Measurements from ENCODE around the gene TSHZ2.

Gene TSHZ2

DNA sequence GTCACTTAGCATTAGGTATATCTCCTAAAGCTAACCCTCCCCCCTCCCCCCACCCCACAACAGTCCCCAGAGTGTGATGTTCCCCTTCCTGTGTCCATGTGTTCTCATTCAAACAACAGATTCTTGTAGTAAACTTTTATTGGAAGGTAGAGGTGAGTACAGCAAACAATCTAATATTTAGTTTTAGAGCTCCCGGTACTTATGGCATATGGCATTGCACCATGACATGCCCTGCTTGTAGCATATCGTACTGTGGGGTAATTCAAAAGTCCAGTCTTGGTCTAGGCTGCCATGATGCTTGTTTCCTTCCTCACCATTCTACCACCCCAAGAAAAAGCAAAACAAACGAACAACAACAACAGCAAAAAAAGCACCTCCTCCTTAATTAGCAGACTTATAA, 332.0 kb downstream of the TSHZ2 start:
- no peak for DNase-seq (ENCODE audit: insufficient read length, low spot score)
- no peak for FAIRE-seq
- TF ChIP-seq, protein P1, sequence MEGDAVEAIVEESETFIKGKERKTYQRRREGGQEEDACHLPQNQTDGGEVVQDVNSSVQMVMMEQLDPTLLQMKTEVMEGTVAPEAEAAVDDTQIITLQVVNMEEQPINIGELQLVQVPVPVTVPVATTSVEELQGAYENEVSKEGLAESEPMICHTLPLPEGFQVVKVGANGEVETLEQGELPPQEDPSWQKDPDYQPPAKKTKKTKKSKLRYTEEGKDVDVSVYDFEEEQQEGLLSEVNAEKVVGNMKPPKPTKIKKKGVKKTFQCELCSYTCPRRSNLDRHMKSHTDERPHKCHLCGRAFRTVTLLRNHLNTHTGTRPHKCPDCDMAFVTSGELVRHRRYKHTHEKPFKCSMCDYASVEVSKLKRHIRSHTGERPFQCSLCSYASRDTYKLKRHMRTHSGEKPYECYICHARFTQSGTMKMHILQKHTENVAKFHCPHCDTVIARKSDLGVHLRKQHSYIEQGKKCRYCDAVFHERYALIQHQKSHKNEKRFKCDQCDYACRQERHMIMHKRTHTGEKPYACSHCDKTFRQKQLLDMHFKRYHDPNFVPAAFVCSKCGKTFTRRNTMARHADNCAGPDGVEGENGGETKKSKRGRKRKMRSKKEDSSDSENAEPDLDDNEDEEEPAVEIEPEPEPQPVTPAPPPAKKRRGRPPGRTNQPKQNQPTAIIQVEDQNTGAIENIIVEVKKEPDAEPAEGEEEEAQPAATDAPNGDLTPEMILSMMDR (IDR thresholded peaks at IDR 0.05; ENCODE audit: insufficient read depth, missing control alignments): no peak

DNA sequence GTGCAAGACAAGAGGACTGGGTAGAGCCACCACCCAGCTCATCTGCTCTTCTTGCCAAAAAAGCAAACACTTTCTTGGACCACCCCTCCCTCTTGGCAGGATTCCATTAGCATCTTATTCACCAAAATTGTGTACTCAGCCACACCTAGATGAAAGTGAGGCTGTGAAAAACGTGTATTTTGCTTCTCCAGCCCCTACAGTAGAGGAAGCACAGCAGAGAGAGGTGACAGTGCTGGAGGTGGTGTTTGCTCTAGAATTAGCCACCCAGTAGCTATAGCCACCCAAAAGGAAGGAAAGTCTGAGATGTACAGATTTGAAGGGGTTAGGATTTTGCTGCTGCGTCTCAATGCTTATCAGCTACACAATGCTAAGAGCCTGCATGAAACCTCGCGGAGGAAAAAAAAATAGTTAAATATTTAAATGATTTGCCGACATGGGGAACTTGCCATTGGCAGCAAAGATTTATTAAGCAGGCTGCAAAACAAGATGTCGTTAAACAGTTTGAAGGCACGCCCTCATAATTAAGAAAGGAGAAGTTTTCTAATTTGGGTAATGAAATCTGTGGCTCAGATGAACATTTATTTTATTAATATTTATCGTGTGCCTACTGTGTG, 334.1 kb downstream of the TSHZ2 start:
- TF ChIP-seq, protein P1 (IDR thresholded peaks at IDR 0.05; ENCODE audit: insufficient read depth, missing control alignments): no peak
- FAIRE-seq (no peak), DNase-seq (ENCODE audit: insufficient read length, low spot score) (no peak)

DNA sequence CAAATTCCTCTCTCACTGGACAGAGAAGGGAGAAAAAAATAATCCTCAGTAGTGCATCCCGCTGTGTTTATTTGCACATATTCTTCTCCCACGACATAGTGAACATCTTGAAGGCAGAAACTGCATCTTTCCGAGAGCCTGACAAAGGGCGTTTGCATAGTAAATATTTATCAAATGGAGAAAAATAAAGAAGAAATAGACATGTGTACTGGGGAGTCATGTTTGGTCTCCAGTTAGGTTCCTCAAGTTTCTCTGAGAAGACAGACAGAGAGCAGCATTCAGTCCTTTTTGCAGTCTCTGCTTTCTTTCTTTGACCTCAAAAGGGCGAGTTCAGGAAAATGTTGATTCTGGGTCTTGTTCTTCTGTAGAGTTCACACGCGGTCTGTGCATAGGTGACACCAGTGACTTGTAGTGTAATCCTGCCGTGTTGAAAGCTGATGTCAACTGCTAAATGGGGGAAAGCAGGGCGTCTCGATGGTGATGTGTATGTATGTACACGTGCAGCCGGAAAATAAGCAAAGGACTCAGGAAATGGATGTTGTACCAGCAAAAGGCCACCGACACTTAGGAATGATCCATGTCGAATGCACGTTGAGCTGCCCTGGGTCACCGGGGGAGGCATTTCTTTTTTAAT, 335.9 kb downstream of the TSHZ2 start:
- TF ChIP-seq, protein P1 (IDR thresholded peaks at IDR 0.05; ENCODE audit: insufficient read depth, missing control alignments): no peak
- DNase-seq (ENCODE audit: insufficient read length, low spot score) (no peak), FAIRE-seq (no peak)

DNA sequence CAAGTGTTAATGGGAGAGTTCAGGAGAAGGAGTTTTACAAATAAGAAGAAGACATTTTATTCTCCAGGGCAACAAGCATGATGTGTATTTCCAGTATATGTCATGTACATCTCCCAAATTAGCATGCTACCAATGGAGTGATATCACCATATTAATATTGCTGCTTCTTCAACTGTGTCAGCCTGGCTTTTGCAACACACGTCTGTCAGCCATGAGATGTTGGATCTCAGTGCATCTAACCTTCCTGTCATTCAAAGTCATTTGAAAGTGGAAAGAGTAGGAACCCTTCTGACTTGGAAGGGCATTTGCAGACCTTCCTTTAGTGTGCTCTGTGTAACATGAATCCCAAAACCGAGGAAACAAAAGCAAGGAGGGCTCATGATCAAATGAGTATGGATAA, 337.4 kb downstream of the TSHZ2 start:
- TF ChIP-seq, protein P1 (IDR thresholded peaks at IDR 0.05; ENCODE audit: insufficient read depth, missing control alignments): no peak
- no peak for DNase-seq (ENCODE audit: insufficient read length, low spot score)
- FAIRE-seq: no peak

DNA sequence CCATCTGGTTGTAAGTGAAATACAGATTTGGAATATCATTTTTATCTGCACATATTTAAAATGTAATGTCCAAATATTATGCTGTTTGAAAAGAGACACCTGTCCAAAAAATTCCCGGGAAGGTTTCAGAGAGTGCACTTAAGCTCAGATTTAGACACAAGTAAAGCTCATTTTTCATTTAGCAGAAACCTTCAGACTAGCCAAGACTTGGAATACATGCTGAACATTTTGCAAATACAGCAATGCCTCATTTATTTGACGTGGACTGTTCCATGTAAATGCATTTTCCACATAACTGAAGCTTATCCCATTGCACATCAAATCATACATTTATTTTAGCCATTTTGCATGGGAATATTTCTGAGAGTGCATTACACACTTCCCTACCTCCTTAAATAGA, 340.8 kb downstream of the TSHZ2 start:
- FAIRE-seq (no peak), DNase-seq (ENCODE audit: insufficient read length, low spot score) (no peak)
- TF ChIP-seq, protein P1 (IDR thresholded peaks at IDR 0.05; ENCODE audit: insufficient read depth, missing control alignments): no peak

DNA sequence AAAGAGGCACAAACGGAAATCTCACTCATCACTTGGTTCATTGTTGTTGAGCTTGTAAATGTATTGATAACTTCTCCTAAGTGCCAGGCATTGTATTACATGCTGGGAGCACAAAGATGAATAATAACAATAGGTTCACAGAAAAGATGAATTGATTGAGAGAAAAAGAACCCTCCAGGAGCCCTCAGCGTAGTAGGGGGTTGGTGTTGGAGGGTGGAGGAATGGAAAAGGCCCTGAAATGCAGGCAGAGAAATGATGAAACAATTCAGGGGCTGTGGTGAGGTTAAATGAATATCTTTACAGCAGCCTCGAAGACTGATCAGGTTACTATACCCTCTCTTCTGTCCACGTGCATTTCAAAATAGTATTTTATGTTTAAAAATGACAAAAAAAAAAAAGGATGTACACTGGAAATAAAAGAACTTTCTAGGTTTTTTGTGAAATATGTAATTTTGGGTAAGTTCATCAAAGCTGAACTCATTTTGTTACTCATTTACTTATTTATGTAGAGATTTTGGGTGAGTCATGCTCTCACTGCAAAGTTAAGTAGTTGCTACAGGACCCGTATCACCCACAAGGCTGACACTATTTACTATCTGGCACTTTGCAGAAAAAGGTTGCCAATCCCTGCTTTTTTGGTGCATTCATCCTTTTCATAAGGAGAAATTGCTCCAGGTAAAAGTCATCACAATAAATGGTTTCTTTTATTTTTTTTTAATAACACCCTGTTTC, 344.2 kb downstream of the TSHZ2 start:
- FAIRE-seq (no peak), DNase-seq (ENCODE audit: insufficient read length, low spot score) (no peak)
- TF ChIP-seq, protein P1 (IDR thresholded peaks at IDR 0.05; ENCODE audit: insufficient read depth, missing control alignments): no peak

DNA sequence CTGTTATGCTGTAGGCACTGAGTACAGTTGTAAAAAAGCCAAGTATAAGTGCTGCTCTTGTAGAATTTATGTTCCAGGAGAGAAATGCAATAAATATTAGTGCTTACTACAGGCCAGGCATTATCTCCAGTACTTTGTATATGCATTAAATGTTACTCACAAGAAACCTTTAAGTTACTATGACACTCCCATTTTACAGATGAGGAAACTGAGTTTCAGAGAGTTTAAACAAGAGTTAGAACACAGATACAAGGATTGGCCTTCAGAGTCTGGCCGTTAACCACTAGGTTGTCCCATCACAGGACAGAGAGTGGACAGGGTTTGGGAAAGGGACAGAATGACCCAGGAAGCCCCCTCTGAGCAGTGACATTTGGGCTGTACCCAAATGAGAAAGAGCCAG, 347.0 kb downstream of the TSHZ2 start:
- TF ChIP-seq, protein P1 (IDR thresholded peaks at IDR 0.05; ENCODE audit: insufficient read depth, missing control alignments): no peak
- DNase-seq (ENCODE audit: insufficient read length, low spot score) (no peak), FAIRE-seq (no peak)
